H9 (cell line): ENCODE measurements around the gene DNM1. TPM values are rescaled to one million over a fixed set of nuclear protein-coding genes. Genes with fewer than 3 reads are reported as not detected.

Experiments
- DNase-seq: peaks from one replicate; pipeline ENCODE4 v3.0.0-alpha.2; 2017
- H2AFZ ChIP-seq: one replicate; pipeline ENCODE4 v1.6.1; 2013; ENCODE audit warnings: mild to moderate bottlenecking, low read length, control low read depth, moderate library complexity
- H2AK5ac ChIP-seq: 2 replicates; pipeline ENCODE4 v1.6.1; 2013; ENCODE audit warnings: low read length, control low read depth, mixed read lengths; ENCODE audit not compliant: insufficient read length
- H2BK120ac ChIP-seq: one replicate; pipeline ENCODE4 v1.6.1; 2013; ENCODE audit warnings: low read depth, mild to moderate bottlenecking, low read length, control low read depth, inconsistent platforms; ENCODE audit not compliant: poor library complexity, severe bottlenecking
- H2BK12ac ChIP-seq: 2 replicates; pipeline ENCODE4 v1.6.1; 2013; ENCODE audit warnings: low read length, control low read depth, mixed read lengths, low read depth; ENCODE audit not compliant: insufficient read length
- H2BK15ac ChIP-seq: 2 replicates; pipeline ENCODE4 v1.6.1; 2013; ENCODE audit warnings: low read depth, low read length, control low read depth
- H2BK20ac ChIP-seq: one replicate; pipeline ENCODE4 v1.6.1; 2013; ENCODE audit warnings: low read depth, mild to moderate bottlenecking, low read length, control low read depth, inconsistent platforms; ENCODE audit not compliant: poor library complexity, severe bottlenecking
- H2BK5ac ChIP-seq: 2 replicates; pipeline ENCODE4 v1.6.1; 2013; ENCODE audit warnings: low read length, control low read depth, mixed read lengths; ENCODE audit not compliant: insufficient read length
- H3K14ac ChIP-seq: 2 replicates; pipeline ENCODE4 v1.6.1; 2013; ENCODE audit warnings: low read length, control low read depth; ENCODE audit not compliant: insufficient read depth
- H3K18ac ChIP-seq: 2 replicates; pipeline ENCODE4 v1.6.1; 2013; ENCODE audit warnings: low read depth, mild to moderate bottlenecking, mixed read lengths, low read length, control low read depth; ENCODE audit not compliant: insufficient read length
- H3K23ac ChIP-seq: 2 replicates; pipeline ENCODE4 v1.6.1; 2013; ENCODE audit warnings: low read length, control low read depth, mixed read lengths, low read depth; ENCODE audit not compliant: insufficient read length
- H3K23me2 ChIP-seq: 2 replicates; pipeline ENCODE4 v1.6.1; 2013; ENCODE audit warnings: low read depth, mild to moderate bottlenecking, mixed read lengths, low read length, control low read depth; ENCODE audit not compliant: insufficient read length, poor library complexity, severe bottlenecking
- H3K27ac ChIP-seq: 2 replicates; pipeline ENCODE4 v1.5.1; 2013; ENCODE audit warnings: low read length, control low read depth, mixed read lengths, low read depth; ENCODE audit not compliant: insufficient read length
- H3K27me3 ChIP-seq: 2 replicates; pipeline ENCODE4 v1.6.1; 2013; ENCODE audit warnings: low read length, control low read depth, inconsistent platforms; ENCODE audit not compliant: insufficient read depth
- H3K4ac ChIP-seq: 2 replicates; pipeline ENCODE4 v1.6.1; 2013; ENCODE audit warnings: low read depth, mild to moderate bottlenecking, control low read depth, inconsistent platforms, low read length, moderate library complexity
- H3K4me1 ChIP-seq: 2 replicates; pipeline ENCODE4 v1.6.1; 2013; ENCODE audit warnings: low read length, control low read depth, inconsistent platforms; ENCODE audit not compliant: insufficient read depth
- H3K4me2 ChIP-seq: 2 replicates; pipeline ENCODE4 v1.6.1; 2013; ENCODE audit warnings: low read length, control low read depth, mixed read lengths; ENCODE audit not compliant: insufficient read length, insufficient read depth
- H3K56ac ChIP-seq: 2 replicates; pipeline ENCODE4 v1.6.1; 2013; ENCODE audit warnings: low read depth, mild to moderate bottlenecking, mixed read lengths, low read length, control low read depth; ENCODE audit not compliant: insufficient read length
- H3K79me1 ChIP-seq: 2 replicates; pipeline ENCODE4 v1.6.1; 2013; ENCODE audit warnings: low read depth, mild to moderate bottlenecking, moderate library complexity, low read length, control low read depth, inconsistent platforms; ENCODE audit not compliant: insufficient read depth, poor library complexity, severe bottlenecking
- H3K79me2 ChIP-seq: 2 replicates; pipeline ENCODE4 v1.6.1; 2013; ENCODE audit warnings: low read length, control low read depth, inconsistent platforms; ENCODE audit not compliant: insufficient read depth
- H3K9ac ChIP-seq: 2 replicates; pipeline ENCODE4 v1.6.1; 2013; ENCODE audit warnings: low read length, control low read depth, mixed read lengths; ENCODE audit not compliant: insufficient read length; ENCODE audit errors: extremely low read depth
- H3K9me3 ChIP-seq: one replicate; pipeline ENCODE4 v1.6.1; 2013; ENCODE audit warnings: low read depth, low read length, inconsistent platforms; ENCODE audit not compliant: control insufficient read depth
- H3T11ph ChIP-seq: one replicate; pipeline ENCODE4 v1.6.1; 2013; ENCODE audit warnings: mild to moderate bottlenecking, low read length, control low read depth, inconsistent platforms
- H4K20me1 ChIP-seq: one replicate; pipeline ENCODE4 v1.6.1; 2013; ENCODE audit not compliant: control insufficient read depth, insufficient read length, insufficient read depth
- H4K5ac ChIP-seq: 2 replicates; pipeline ENCODE4 v1.6.1; 2013; ENCODE audit warnings: low read depth, mild to moderate bottlenecking, mixed read lengths, low read length, control low read depth; ENCODE audit not compliant: insufficient read length
- H4K8ac ChIP-seq: replicated peaks from 2 replicates; pipeline ENCODE4 v1.6.1; 2013; ENCODE audit warnings: low read length, control low read depth, mixed read lengths, low read depth; ENCODE audit not compliant: insufficient read length
- H4K91ac ChIP-seq: 2 replicates; pipeline ENCODE4 v1.6.1; 2013; ENCODE audit warnings: low read depth, mild to moderate bottlenecking, moderate library complexity, mixed read lengths, low read length, control low read depth; ENCODE audit not compliant: insufficient read length
- H3K27ac Mint-ChIP-seq, 3 experiments: 2 replicates in 2 of 3; 3 replicates in 1 of 3; pipeline ENCODE4 v1.8.0; 2020 to 2021; ENCODE audit warnings: mixed read lengths in 3 of 3, mild to moderate bottlenecking in 1 of 3, moderate library complexity in 1 of 3
- H3K27me3 Mint-ChIP-seq: 2 replicates; pipeline ENCODE4 v1.8.0; 2021; ENCODE audit warnings: low read depth, mild to moderate bottlenecking, moderate library complexity, mixed read lengths
- H3K36me3 Mint-ChIP-seq, 3 experiments: 2 replicates in 2 of 3; 3 replicates in 1 of 3; pipeline ENCODE4 v1.8.0; 2020 to 2021; ENCODE audit warnings: low read depth in 3 of 3, mixed read lengths in 3 of 3; ENCODE audit not compliant: insufficient read depth in 1 of 3
- H3K4me1 Mint-ChIP-seq, 2 experiments: 2 replicates each; pipeline ENCODE4 v1.8.0; 2020; ENCODE audit warnings: mixed read lengths in 2 of 2
- H3K4me3 Mint-ChIP-seq, 2 experiments: 2 replicates in 1 of 2; 3 replicates in 1 of 2; pipeline ENCODE4 v1.8.0; 2020 to 2021; ENCODE audit warnings: mild to moderate bottlenecking in 2 of 2, mixed read lengths in 2 of 2, moderate library complexity in 1 of 2
- H3K9me3 Mint-ChIP-seq, 2 experiments: 2 replicates in 1 of 2; 3 replicates in 1 of 2; pipeline ENCODE4 v1.8.0; 2020; ENCODE audit warnings: mild to moderate bottlenecking in 2 of 2, mixed read lengths in 2 of 2, moderate library complexity in 1 of 2
- CTCF ChIP-seq: fragments of 200-600 bp; sonication (generic); conservative IDR thresholded peaks from 3 replicates; pipeline ENCODE4 v1.8.0; 2021; ENCODE audit warnings: antibody characterized with exemption, mild to moderate bottlenecking
- WGBS: extraction: QIAGEN DNeasy Blood & Tissue Kit; methylation state at CpG from one replicate; pipeline ENCODE4 v1.1.7; 2013; ENCODE audit warnings: missing lambda C conversion rate, low lambda C conversion rate, mixed read lengths; ENCODE audit not compliant: insufficient read length; ENCODE audit errors: extremely low coverage; 5-methylcytosine and 5-hydroxymethylcytosine counted together
- total RNA-seq: library from RNA; stranded (reverse); gene quantifications from 2 replicates; pipeline ENCODE4 v1.2.1, GENCODE V29; 2021

DNM1 gene
- total RNA-seq, 1 experiment from 2014 or later, result 58.0 TPM

- peaks cover 2 to 4% of the 10 kb centered on the region in 2 experiments for H3K4me1 Mint-ChIP-seq
Observed at GRCh38 chr9:128297221-128297773, 94.1 kb downstream of the DNM1 start.

More at GRCh38 chr9:128297221-128297773, 94.1 kb downstream of the DNM1 start:
- no peaks in the 10 kb centered on the region for H3K36me3 Mint-ChIP-seq
- no peak overlapping the region for H3K4me2 ChIP-seq
- no peaks in the 10 kb centered on the region for H3K27me3 ChIP-seq
- H4K20me1 ChIP-seq, result no peaks in the 10 kb centered on the region
- no peak overlapping the region for H2AFZ ChIP-seq
- no peaks in the 10 kb centered on the region for H3K23me2 ChIP-seq
- no peak overlapping the region for H4K5ac ChIP-seq
- no peak for DNase-seq
- no peaks in the 10 kb centered on the region for H3K9me3 ChIP-seq
- no peak overlapping the region for H2BK12ac ChIP-seq
- no peak overlapping the region for H3K23ac ChIP-seq
- H3K14ac ChIP-seq, result no peak overlapping the region
- no peak overlapping the region for H3K4me3 Mint-ChIP-seq
- H2AK5ac ChIP-seq, result no peak overlapping the region
- no peak overlapping the region for H3K18ac ChIP-seq
- peaks cover 4% of the 10 kb centered on the region for H3K27me3 Mint-ChIP-seq
- H3K79me1 ChIP-seq, result no peaks in the 10 kb centered on the region
- H2BK5ac ChIP-seq, result no peak overlapping the region
- H2BK15ac ChIP-seq, result no peak overlapping the region
- no peak overlapping the region for H3K56ac ChIP-seq
- no CpG with 5 or more reads among the region's 2 CpGs for WGBS
- no peak overlapping the region for H3K27ac ChIP-seq
- no peak overlapping the region for H3T11ph ChIP-seq
- no peak for TF ChIP-seq CTCF
- no peak overlapping the region for H3K9ac ChIP-seq
- H2BK120ac ChIP-seq, result no peak overlapping the region
- no peak overlapping the region for H4K8ac ChIP-seq
- H3K27ac Mint-ChIP-seq, result no peak overlapping the region
- no peaks in the 10 kb centered on the region for H3K79me2 ChIP-seq
- no peak overlapping the region for H2BK20ac ChIP-seq
- no peaks in the 10 kb centered on the region for H3K4me1 ChIP-seq
- H3K9me3 Mint-ChIP-seq, result no peaks in the 10 kb centered on the region
- H4K91ac ChIP-seq, result no peak overlapping the region
- H3K4ac ChIP-seq, result no peak overlapping the region
